Body of pancreas (tissue), 4 donors: ENCODE results near the gene RGS11. TPM values are rescaled to one million over a fixed set of nuclear protein-coding genes. Genes with fewer than 3 reads are reported as not detected.
"Not testable (repeated sequence)": the region's sequence is repeated elsewhere in the genome, so short reads cannot be mapped to it uniquely, and the experiment has no call there.

Source experiments
- ATAC-seq: fragments of 150-250 bp; one replicate; pipeline ENCODE4 v1.9.1; 2016
- DNase-seq, 4 donors: peaks; one replicate each; pipeline ENCODE4 v3.0.0-alpha.2; 2019
- H3K27ac ChIP-seq, 4 donors: fragments of 200-600 bp; sonication (generic); 1 replicate in 3 of 4; 2 replicates in 1 of 4; pipeline versions ENCODE4 v1.5.1 to v1.6.1; 2016 to 2019; ENCODE audit warnings: mild to moderate bottlenecking in 1 of 4, mixed read lengths in 1 of 4, moderate library complexity in 1 of 4
- H3K27me3 ChIP-seq, 2 donors: fragments of 200-600 bp; sonication (generic); one replicate each; pipeline ENCODE4 v1.6.0; 2016; ENCODE audit warnings: mild to moderate bottlenecking in 1 of 2
- H3K36me3 ChIP-seq, 2 donors: fragments of 200-600 bp; sonication (generic); replicated peaks in 1 of 2; 2 replicates each; pipeline ENCODE4 v1.5.1; 2016; ENCODE audit warnings: low read depth in 2 of 2; ENCODE audit not compliant: insufficient read depth in 1 of 2
- H3K4me1 ChIP-seq: fragments of 200-600 bp; sonication (generic); one replicate; pipeline ENCODE4 v1.6.0; 2016
- H3K4me3 ChIP-seq, 2 donors: fragments of 200-600 bp; sonication (generic); 1 replicate in 1 of 2; 2 replicates in 1 of 2; pipeline ENCODE4 v1.5.1; 2016 to 2019
- H3K9me3 ChIP-seq, 3 donors: fragments of 200-600 bp; sonication (generic); 1 replicate in 2 of 3; 2 replicates in 1 of 3; pipeline ENCODE4 v1.5.1; 2016
- POLR2A ChIP-seq, 3 donors: fragments of 450-650 bp; IDR thresholded peaks; one replicate each; pipeline ENCODE4 v1.6.1; 2016; ENCODE audit warnings: antibody characterized with exemption in 3 of 3, mild to moderate bottlenecking in 2 of 3
- WGBS, 2 donors: methylation state at CpG; one replicate each; pipeline ENCODE4 v1.1.5; 2017; 5-methylcytosine and 5-hydroxymethylcytosine counted together
- intact Hi-C: fragments of 100-400 bp; cut with DNase I; formaldehyde crosslinking; loops from one replicate; pipeline ENCODE4 v1.15.1; 2023
- total RNA-seq, 2 donors: library from RNA; depleted of rRNA; stranded (reverse); fragments of >200 nt; gene quantifications; one replicate each; pipeline ENCODE4 v1.1.0, GENCODE V29; 2016
- TF ChIP-seq, protein P1 (sequence below), 7 experiments: fragments of 450-650 bp in 4 of 7; fragments of 200-600 bp in 3 of 7; sonication (generic) in 3 of 7; IDR thresholded peaks; one replicate each; pipeline ENCODE4 v1.5.1; 2016 to 2019; ENCODE audit warnings: antibody characterized with exemption in 7 of 7

Gene RGS11
- total RNA-seq, 2 donors from 2014 or later = 15.6 to 95.9 TPM

- no peak for ATAC-seq
- Histone ChIP-seq H3K9me3 (no peaks in the 10 kb centered on the region), H3K27ac (peak overlapping the region in 2 of 4 donors; percentile 34 to 62), H3K27me3 (no peaks in the 10 kb centered on the region), H3K4me1 (peaks cover 22% of the 10 kb centered on the region), H3K36me3 (no peaks in the 10 kb centered on the region), H3K4me3 (no peak overlapping the region)
- DNase-seq = no peak
- intact Hi-C loops = no loop called here
- 89 to 98% methylated on average over 8 of the region's 8 CpGs for WGBS, 2 donors
- TF ChIP-seq, protein P1, sequence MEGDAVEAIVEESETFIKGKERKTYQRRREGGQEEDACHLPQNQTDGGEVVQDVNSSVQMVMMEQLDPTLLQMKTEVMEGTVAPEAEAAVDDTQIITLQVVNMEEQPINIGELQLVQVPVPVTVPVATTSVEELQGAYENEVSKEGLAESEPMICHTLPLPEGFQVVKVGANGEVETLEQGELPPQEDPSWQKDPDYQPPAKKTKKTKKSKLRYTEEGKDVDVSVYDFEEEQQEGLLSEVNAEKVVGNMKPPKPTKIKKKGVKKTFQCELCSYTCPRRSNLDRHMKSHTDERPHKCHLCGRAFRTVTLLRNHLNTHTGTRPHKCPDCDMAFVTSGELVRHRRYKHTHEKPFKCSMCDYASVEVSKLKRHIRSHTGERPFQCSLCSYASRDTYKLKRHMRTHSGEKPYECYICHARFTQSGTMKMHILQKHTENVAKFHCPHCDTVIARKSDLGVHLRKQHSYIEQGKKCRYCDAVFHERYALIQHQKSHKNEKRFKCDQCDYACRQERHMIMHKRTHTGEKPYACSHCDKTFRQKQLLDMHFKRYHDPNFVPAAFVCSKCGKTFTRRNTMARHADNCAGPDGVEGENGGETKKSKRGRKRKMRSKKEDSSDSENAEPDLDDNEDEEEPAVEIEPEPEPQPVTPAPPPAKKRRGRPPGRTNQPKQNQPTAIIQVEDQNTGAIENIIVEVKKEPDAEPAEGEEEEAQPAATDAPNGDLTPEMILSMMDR (IDR thresholded peaks at IDR 0.05) = no peak
- no peak for TF ChIP-seq POLR2A (IDR thresholded peaks at IDR 0.05)
Measured at GRCh38 chr16:240559-240958, 35.2 kb downstream of the RGS11 start.

DNA sequence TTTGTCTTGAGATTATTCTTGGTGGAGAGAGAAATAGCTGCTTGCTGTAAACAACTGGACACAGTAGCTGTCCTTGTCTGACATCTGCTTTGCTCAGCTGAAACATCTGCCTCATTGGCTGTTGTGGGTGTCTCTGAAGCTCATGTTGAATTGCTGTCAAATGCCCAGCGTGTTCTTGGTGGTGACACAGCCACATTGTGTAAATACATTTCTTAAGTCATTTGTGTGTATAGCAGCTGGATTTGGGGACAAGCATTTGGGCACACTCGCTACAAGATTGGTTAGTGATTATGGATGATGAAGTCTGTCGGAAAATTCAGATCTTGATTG lies 35.8 kb downstream of the RGS11 start:
- H3K27ac ChIP-seq = peak overlapping the region in 2 of 4 donors; percentile 34 to 62
- H3K36me3 ChIP-seq = no peaks in the 10 kb centered on the region
- TF ChIP-seq POLR2A (IDR thresholded peaks at IDR 0.05) = no peak
- TF ChIP-seq, protein P1 (IDR thresholded peaks at IDR 0.05) = no peak
- ATAC-seq = no peak
- no peaks in the 10 kb centered on the region for H3K27me3 ChIP-seq
- WGBS, 2 donors = 26% methylated on average over 3 of the region's 3 CpGs
- no peak overlapping the region for H3K4me3 ChIP-seq
- H3K4me1 ChIP-seq = peaks cover 23% of the 10 kb centered on the region
- no peaks in the 10 kb centered on the region for H3K9me3 ChIP-seq
- DNase-seq = peak in 1 of 4 donors; percentile 36
- intact Hi-C loops = no loop called here

- intact Hi-C loops = no loop called here
- H3K27ac ChIP-seq = peak within 1 kb of the TSS; percentile 84 to 100 (median 93)
- TF ChIP-seq, protein P1 (IDR thresholded peaks at IDR 0.05) = peak in 6 of 7 experiments; percentile 17 to 57 (median 45)
- TF ChIP-seq POLR2A (IDR thresholded peaks at IDR 0.05) = peak; percentile 86 to 92 (median 87)
- peak within 1 kb of the TSS; percentile 11 to 82 for H3K4me3 ChIP-seq
- H3K4me1 ChIP-seq = peaks cover 17% of the 10 kb centered on the region
- DNase-seq = peak; percentile 95 to 97 (median 96)
- no peaks in the 10 kb centered on the region for H3K27me3 ChIP-seq
- WGBS, 2 donors = 0% methylated on average over 41 to 72 of the region's 85 CpGs
- peak; percentile 91 for ATAC-seq
- no peaks in the 10 kb centered on the region for H3K9me3 ChIP-seq
- H3K36me3 ChIP-seq = no peaks in the 10 kb centered on the region
Measured at GRCh38 chr16:234468-235305, 41.1 kb downstream of the RGS11 start, which contains the start of gene FAM234A. Gene FAM234A, plus strand, starts transcription at chr16:234821. Its CDS starts 19,593 bp downstream, at chr16:254414.

DNA sequence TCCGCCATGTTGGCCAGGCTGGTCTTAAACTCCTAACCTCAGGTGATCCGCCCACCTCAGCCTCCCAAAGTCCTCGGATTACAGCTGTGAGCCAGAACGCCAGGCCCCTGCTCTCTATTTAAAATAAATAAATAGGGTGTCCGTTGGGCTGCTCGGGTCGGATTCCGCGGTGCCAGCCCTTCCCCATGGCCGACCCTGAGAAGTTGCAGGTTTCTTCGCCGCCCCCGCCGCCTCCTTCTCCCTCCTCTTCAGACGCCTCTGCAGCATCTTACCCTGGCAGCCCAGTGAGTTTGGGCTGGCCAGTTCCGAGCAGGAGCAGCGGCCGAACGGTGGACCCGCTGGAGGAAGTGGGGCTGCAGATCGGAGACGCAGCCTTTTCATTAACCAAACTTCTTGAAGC lies 44.8 kb downstream of the RGS11 start:
- ATAC-seq (no peak), DNase-seq (no peak)
- 87 to 92% methylated on average over 21 to 22 of the region's 22 CpGs for WGBS, 2 donors
- no peaks in the 10 kb centered on the region for H3K9me3 ChIP-seq
- H3K27me3 ChIP-seq = no peaks in the 10 kb centered on the region
- no peak overlapping the region for H3K27ac ChIP-seq
- H3K4me3 ChIP-seq = no peak overlapping the region
- TF ChIP-seq, protein P1 (IDR thresholded peaks at IDR 0.05) = no peak
- no peak for TF ChIP-seq POLR2A (IDR thresholded peaks at IDR 0.05)
- peaks cover 0 to 6% of the 10 kb centered on the region in 2 donors for H3K36me3 ChIP-seq
- intact Hi-C loops = no loop called here
- peaks cover 22% of the 10 kb centered on the region for H3K4me1 ChIP-seq

DNA sequence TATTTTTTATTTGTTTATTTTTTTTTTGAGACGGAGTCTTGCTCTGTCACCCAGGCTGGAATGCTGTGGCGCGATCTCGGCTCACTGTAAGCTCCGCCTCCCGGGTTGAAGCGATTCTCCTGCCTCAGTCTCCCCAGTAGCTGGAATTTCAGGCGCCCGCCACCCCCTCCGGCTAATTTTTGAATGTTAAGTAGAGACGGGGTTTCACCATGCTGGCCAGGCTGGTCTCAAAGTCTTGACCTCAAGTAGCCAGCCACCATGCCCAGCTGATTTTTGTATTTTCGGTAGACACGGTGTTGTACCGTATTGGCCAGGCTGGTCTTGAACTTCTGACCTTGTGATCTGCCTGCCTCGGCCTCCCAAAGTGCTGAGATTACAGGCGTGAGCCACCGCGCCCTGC lies 45.4 kb downstream of the RGS11 start:
- intact Hi-C loops, DNase-seq: not testable (repeated sequence)

More for the DNA sequence above, 45.4 kb downstream of the RGS11 start:
- H3K27me3 ChIP-seq, ATAC-seq, H3K4me3 ChIP-seq, H3K9me3 ChIP-seq, H3K36me3 ChIP-seq, H3K27ac ChIP-seq: not testable (repeated sequence)
- WGBS, 2 donors = 88 to 89% methylated on average over 18 of the region's 18 CpGs
- peaks cover 16% of the 10 kb centered on the region for H3K4me1 ChIP-seq
